ENCODE results near the gene SLC26A9. TPM values are rescaled to one million over a fixed set of nuclear protein-coding genes. Genes with fewer than 3 reads are reported as not detected.

Gene SLC26A9
- total RNA-seq, 2 donors from 2014 or later: 1.1 TPM; not detected in 1

DNA sequence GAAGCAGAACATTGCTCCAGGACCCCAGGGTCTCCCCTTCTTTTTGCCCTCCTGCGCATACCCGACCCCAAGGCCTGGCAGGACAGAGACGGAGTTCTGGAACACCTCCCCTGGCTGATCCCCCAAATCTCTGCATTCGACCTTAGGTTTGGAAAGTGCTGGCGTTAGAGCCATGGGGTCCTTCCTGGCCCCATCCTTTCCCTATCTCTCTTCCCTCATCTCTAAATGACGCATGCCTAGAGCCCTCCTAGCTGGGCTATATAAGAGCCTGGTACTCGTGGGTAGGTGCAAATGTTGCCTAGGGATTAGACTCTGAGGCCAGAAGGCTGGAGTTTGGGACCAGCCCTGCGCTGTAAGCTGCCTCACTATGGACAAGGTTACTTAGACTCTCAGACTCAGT, 16.6 kb downstream of the SLC26A9 start:
- H3K9me3 ChIP-seq: no peaks in the 10 kb centered on the region
- no peaks in the 10 kb centered on the region for H3K27me3 ChIP-seq (replicated peaks; ENCODE audit: insufficient read depth)
- H3K27ac ChIP-seq: no peak overlapping the region
- TF ChIP-seq, protein P1, sequence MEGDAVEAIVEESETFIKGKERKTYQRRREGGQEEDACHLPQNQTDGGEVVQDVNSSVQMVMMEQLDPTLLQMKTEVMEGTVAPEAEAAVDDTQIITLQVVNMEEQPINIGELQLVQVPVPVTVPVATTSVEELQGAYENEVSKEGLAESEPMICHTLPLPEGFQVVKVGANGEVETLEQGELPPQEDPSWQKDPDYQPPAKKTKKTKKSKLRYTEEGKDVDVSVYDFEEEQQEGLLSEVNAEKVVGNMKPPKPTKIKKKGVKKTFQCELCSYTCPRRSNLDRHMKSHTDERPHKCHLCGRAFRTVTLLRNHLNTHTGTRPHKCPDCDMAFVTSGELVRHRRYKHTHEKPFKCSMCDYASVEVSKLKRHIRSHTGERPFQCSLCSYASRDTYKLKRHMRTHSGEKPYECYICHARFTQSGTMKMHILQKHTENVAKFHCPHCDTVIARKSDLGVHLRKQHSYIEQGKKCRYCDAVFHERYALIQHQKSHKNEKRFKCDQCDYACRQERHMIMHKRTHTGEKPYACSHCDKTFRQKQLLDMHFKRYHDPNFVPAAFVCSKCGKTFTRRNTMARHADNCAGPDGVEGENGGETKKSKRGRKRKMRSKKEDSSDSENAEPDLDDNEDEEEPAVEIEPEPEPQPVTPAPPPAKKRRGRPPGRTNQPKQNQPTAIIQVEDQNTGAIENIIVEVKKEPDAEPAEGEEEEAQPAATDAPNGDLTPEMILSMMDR (IDR thresholded peaks at IDR 0.05): no peak
- no peaks in the 10 kb centered on the region for H3K36me3 ChIP-seq
- no peaks in the 10 kb centered on the region for H3K4me1 ChIP-seq (ENCODE audit: control insufficient read depth in 1 of 2, low read depth in 2 of 2)
- ATAC-seq (ENCODE audit: insufficient number of reproducible peaks, low FRiP score, low read depth): no peak
- no peak for DNase-seq (ENCODE audit: low spot score)
- no peak overlapping the region for H3K4me3 ChIP-seq

DNA sequence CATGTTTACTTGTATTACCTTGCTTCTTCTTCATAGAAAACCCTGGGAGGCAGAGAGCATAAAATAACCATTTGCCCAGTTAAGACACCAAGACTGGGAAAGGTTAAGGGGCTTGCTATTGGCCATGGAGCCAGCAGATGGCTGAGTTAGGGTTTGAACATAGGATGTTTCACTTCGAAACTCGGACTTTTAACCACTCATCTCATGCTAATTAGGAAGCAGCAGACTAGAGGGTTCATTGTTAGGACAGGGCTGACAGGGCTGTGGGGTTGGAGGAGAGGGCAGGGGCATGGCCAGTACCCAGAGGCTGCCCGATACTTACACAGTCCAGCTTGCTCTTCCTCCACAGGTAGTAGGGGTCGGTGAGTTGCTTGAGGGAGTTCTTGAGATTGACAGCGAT, 17.0 kb downstream of the SLC26A9 start:
- DNase-seq (ENCODE audit: low spot score) (no peak), ATAC-seq (ENCODE audit: insufficient number of reproducible peaks, low FRiP score, low read depth) (no peak)
- Histone ChIP-seq H3K36me3 (no peaks in the 10 kb centered on the region), H3K4me1 (ENCODE audit: control insufficient read depth in 1 of 2, low read depth in 2 of 2) (peaks cover 0 to under 1% of the 10 kb centered on the region in 2 donors), H3K27ac (no peak overlapping the region), H3K4me3 (no peak overlapping the region), H3K27me3 (replicated peaks; ENCODE audit: insufficient read depth) (no peaks in the 10 kb centered on the region), H3K9me3 (no peaks in the 10 kb centered on the region)
- TF ChIP-seq, protein P1 (IDR thresholded peaks at IDR 0.05): no peak

- DNase-seq (ENCODE audit: low spot score) (no peak), ATAC-seq (ENCODE audit: insufficient number of reproducible peaks, low FRiP score, low read depth) (no peak)
- no peaks in the 10 kb centered on the region for H3K9me3 ChIP-seq
- H3K4me1 ChIP-seq (ENCODE audit: control insufficient read depth in 1 of 2, low read depth in 2 of 2): peaks cover under 1 to 6% of the 10 kb centered on the region in 2 donors
- no peak overlapping the region for H3K27ac ChIP-seq
- no peaks in the 10 kb centered on the region for H3K36me3 ChIP-seq
- H3K4me3 ChIP-seq: no peak overlapping the region
- TF ChIP-seq, protein P1 (IDR thresholded peaks at IDR 0.05): no peak
- H3K27me3 ChIP-seq (replicated peaks; ENCODE audit: insufficient read depth): no peaks in the 10 kb centered on the region
Observed at GRCh38 chr1:205925736-205926135, 17.5 kb downstream of the SLC26A9 start.

- Histone ChIP-seq H3K4me3 (no peak overlapping the region), H3K4me1 (ENCODE audit: control insufficient read depth in 1 of 2, low read depth in 2 of 2) (peaks cover 6 to 17% of the 10 kb centered on the region in 2 donors), H3K9me3 (no peaks in the 10 kb centered on the region), H3K36me3 (no peaks in the 10 kb centered on the region), H3K27me3 (replicated peaks; ENCODE audit: insufficient read depth) (no peaks in the 10 kb centered on the region), H3K27ac (no peak overlapping the region)
- TF ChIP-seq, protein P1 (IDR thresholded peaks at IDR 0.05): no peak
- ATAC-seq (ENCODE audit: insufficient number of reproducible peaks, low FRiP score, low read depth) (no peak), DNase-seq (ENCODE audit: low spot score) (no peak)
Observed at GRCh38 chr1:205924460-205924790, 18.8 kb downstream of the SLC26A9 start.

DNA sequence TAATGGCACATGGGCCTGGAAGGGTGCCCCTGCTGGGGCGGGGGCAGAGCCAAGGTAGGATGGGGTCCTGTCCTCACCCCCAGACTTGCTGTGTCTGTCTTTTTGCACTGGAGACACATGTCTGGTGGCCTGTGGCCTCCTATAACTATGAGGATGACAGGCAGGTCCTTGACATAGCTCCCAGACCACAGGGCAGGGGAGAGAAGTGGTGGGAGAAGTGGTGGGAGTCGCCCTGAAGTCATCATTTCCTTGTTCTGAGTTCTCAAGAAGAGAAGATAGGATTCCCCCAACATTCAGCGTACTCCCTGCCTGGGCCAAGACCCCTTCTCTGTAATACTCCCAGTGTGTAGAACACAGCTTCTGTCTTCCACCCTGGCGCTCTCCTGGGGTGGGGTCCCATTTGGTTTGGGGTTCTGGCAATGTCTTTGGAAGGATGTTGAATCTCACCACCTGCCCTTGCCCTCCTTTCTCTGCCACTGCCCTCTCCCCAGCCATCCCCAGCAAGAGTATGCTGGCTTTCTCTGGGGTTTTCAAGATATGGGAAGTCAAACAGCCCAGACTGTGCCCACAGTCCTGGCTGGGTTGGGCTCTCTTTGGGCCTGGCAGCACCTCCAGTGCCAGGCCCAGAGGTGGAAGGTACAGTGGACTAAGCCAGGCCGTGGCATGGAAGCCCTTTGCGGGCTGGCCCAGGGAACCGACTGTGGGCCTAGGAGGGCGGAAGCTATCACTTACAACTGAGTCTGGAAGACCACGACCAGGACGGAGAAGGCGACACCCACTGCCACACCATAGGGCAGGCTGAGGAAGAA, 19.4 kb downstream of the SLC26A9 start:
- H3K9me3 ChIP-seq: no peaks in the 10 kb centered on the region
- ATAC-seq (ENCODE audit: insufficient number of reproducible peaks, low FRiP score, low read depth): no peak
- TF ChIP-seq, protein P1 (IDR thresholded peaks at IDR 0.05): no peak
- no peak overlapping the region for H3K27ac ChIP-seq
- H3K27me3 ChIP-seq (replicated peaks; ENCODE audit: insufficient read depth): no peaks in the 10 kb centered on the region
- H3K4me1 ChIP-seq (ENCODE audit: control insufficient read depth in 1 of 2, low read depth in 2 of 2): peaks cover 6 to 23% of the 10 kb centered on the region in 2 donors
- no peak overlapping the region for H3K4me3 ChIP-seq
- DNase-seq (ENCODE audit: low spot score): no peak
- H3K36me3 ChIP-seq: no peaks in the 10 kb centered on the region

Measured in thoracic aorta (tissue), 2 donors.